ENCODE results near the gene SERPINB5.

The SERPINB5 gene

DNA sequence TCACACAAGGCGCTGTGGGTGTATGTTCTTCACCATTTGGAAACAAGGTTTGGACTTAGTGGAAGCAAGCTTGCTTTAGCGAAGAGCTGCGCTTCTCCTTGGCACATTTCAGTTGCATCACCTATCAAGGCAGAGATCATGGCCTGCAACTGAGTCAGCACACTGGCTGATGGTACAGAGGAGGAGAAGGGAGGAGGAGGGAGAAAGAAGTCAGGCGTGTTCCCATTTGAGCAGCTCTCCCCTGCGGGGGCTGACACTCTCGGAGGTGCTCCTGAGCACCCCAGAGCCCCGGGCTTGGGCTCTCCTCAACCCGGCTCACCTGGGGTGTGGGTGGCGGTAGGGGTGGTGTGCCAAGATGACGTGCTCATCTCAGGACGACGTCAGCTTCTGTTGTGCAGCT, 6.0 kb upstream of the SERPINB5 start:
- DNase-seq (ENCODE audit: low spot score): no peak

DNA sequence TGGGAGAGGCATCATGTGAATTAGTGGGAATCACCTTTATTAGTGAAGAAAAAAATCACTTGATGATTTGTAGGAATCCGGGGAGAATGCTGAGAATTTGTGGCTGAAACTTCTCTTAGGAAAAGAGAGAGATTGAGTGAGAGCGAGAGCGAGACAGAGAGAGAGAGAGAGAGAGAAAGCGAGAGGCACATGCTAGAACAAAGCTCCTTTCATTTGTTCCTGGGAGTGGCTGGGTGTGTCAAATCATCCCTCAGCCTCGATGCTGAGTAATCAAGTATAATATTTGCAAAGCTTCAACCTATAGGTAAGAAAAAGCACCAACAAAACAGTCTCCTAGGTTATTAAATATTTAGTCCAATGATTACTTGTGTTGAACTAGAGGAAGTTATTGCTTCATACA, 4.4 kb upstream of the SERPINB5 start:
- DNase-seq (ENCODE audit: low spot score): no peak

- no peak for DNase-seq (ENCODE audit: low spot score)
These were observed 442 bp downstream of the SERPINB5 start for GRCh38 chr18:63477200-63477599.

DNA sequence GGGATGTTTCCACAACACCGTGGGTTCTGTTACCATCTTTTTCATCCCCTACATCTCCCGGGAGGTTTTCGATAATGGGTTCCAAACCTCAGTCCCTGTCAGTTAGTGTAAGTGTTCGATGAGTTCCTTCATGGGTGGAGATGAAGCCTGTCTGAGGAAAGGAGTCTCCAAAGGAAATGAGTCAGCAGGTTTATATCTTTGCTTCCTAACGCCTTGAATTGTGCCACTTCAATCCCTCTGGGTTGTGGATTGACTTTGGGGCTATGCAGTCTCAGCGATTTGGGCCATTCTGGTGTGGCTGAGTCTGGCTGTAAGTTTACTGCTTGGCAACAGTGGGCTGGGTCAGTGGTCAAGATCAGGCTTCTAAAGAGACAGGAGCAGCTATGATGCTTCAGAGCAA, 1.2 kb downstream of the SERPINB5 start:
- DNase-seq (ENCODE audit: low spot score): no peak

DNA sequence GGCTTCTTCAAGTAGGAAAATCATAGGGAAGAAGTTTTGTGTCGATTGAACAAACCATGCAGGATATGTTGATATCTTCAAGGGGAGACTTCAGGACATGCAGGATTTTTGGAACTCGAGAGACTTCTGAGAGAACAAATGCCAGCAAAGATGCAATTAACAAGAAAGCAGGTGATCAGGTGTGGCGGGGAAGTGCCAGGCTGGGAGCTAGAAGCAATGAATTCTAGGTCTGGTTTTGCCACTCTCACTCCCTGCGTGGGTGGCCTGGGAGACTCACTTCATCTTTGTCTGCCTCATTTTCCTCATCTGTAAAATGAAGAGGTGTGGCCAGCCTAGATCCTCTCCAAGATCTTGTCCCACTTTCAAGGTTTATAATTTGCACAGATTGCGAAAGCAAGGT, 3.1 kb downstream of the SERPINB5 start:
- no peak for DNase-seq (ENCODE audit: low spot score)

DNA sequence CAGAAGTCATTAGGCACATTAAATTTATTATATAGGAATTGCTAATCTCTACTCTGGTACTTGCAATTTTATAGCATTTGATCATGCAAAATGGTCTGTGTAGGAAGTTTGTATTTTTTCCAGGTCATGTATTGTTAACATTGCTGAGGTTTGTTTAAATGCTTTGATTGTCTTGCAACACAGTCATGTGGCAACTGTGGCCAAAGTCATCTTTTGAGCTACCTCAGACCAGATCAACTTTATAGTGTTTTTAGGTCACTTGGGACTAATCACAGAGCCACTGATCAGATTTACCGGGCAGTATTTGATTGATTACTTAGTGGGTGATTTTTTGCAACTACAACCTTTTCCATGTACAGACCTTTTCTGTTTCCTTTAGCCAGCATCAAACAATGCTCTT, 3.7 kb downstream of the SERPINB5 start:
- DNase-seq (ENCODE audit: low spot score): no peak

DNA sequence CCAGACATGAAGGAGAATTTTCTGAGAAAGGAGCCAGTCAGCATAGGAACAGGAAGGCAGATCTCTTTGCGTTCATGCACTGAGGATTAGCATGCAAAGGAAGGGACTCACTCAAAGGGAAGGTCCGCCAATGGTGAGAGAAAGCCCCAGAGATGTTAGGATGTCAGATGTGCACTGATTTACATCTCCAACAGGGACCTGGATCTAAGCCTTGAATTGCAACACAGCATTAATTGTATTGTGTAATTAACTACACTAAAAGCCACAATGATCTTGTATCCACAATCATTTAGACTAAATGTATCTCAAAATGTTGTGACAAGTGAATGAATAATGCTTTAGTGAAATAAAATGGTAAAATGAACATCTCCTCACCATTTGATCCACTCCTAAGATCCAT, 4.2 kb downstream of the SERPINB5 start:
- DNase-seq (ENCODE audit: low spot score): no peak

DNA sequence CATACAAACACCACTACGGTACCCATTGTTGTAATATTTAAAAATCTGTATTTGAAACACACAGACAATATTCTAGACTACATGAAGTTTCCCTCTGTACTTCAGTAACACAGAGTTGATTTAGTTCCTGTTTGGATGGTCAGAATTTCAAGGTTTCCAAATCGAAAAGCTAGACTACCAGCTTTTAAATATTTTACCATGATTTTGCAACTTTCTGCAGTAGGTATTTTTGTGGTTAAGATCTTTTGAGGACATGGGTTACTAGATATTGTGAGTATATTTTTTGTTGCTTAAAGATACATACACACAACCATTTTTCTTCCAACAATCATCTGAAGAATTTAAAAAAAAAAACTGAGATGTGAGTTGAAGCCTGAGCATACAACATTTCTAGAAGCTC, 10.9 kb downstream of the SERPINB5 start:
- DNase-seq (ENCODE audit: low spot score): no peak

DNA sequence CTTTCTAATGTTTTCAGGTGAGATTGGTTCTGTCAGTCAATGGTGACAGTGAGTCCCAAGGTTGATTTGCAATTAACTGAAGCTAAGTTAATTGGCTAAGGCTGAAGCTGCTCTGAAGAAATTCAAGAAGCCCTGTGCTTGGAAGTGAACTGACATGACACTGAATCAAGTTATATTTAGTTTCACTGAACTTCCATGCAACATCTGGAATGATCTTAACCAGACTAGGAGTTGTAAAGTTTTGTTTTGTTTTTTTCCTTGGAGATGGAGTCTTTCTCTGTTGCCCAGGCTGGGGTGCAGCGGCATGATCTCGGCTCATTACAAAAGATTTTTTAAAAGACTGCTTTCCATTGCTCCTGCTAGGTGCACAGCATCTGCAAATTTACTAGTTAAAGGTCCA, 11.4 kb downstream of the SERPINB5 start:
- no peak for DNase-seq (ENCODE audit: low spot score)

GRCh38 chr18:63492851-63493250, 16.1 kb downstream of the SERPINB5 start:
- DNase-seq (ENCODE audit: low spot score): no peak

DNA sequence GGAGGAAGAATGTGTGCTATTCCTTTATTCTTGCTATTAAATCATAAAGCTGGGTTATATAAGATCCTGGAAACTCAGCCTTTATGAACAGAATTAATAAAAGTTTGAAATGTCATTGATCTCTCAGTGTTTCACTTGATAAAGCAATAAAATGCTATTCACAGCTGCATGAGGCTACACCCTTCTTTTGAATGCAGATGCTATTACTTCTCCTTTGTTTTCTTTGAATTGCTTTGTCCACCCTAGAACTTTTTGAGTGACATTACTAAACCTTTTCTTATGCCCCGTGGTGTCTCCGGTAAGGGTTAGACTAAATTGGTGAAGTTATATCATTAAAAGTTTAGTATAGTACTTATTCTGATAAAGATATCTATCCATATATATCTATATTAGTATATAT, 18.9 kb downstream of the SERPINB5 start:
- no peak for DNase-seq (ENCODE audit: low spot score)

- peak; percentile 21 for DNase-seq (ENCODE audit: low spot score)
These were observed 29.0 kb downstream of the SERPINB5 start for GRCh38 chr18:63505566-63506335.

DNA sequence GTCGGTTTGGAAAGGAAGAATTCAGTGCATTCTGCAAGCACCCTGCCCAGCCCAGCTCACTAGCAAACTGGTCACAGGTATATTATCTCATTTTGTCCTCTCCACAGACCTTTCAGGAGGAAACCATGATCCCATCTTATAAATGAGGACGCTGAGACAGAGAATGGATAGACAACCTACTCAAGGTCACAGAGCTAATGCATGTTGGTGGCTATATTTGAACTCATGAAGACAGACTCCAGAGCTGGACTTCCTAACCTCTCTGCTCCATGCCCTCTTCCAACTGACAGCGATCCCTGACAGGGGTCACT, 29.5 kb downstream of the SERPINB5 start:
- DNase-seq (ENCODE audit: low spot score): no peak

GRCh38 chr18:63508596-63508995, 31.8 kb downstream of the SERPINB5 start:
- DNase-seq (ENCODE audit: low spot score): no peak

DNA sequence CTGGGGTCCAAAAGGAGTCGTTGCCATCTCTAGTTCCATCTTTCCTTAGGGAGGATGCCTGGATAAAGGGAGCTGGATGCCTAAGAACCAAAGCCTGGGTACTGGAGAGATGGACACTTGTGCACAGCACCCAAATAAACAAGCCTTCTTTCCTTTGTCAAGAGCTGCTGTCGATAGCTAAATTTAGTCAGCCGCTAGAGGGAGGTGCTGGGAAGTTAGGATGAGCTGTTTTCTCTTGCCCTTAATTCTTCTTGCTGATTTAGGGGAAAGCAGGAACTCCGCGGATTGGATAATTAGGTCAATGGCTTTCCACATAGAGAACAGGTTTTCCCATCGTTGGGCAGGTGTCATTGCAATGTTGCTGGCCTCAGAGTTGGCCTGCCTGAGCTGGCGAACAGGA, 34.5 kb downstream of the SERPINB5 start:
- DNase-seq (ENCODE audit: low spot score): peak; percentile 22

DNA sequence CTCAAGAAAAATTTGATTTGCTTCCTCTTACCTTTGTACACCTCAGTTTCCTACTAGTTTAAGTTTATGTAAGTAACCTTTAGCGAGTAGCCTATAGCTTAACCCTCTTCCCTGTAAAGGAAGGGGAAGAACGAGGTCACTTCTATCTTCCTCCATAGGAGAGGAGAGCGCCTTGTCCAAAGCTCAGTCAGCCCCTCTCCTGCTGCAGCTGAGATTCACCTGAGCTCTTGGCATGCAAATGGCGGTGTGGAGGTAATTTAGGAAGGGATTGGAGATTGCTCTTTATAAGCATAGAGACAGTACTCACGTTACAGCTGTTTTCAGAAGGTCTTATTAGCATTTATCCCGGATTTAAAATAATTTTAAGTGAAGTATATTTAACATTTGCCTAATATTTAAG, 37.6 kb downstream of the SERPINB5 start:
- no peak for DNase-seq (ENCODE audit: low spot score)

- no peak for DNase-seq (ENCODE audit: low spot score)
These were observed 38.3 kb downstream of the SERPINB5 start for GRCh38 chr18:63514888-63515678.

DNA sequence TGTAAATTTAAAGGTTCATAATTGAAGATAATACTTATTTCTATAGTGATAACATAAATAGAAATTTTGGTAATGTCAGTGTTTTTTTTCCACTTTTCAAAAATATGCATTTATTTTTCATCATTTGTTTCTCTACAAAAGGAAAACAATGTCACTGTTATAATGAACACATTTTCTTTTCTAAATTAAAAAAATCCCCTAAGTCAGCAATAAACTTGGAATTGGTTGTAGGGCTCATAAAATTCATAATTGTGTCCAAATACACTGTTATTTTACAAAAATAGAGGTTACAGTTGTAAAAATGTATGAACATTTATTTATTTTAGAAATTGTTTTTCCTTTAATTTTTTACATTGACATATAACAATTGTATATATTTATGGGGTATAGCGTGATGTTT, 39.0 kb downstream of the SERPINB5 start:
- no peak for DNase-seq (ENCODE audit: low spot score)

GRCh38 chr18:63518178-63519012, 41.6 kb downstream of the SERPINB5 start:
- DNase-seq (ENCODE audit: low spot score): peak; percentile 45

DNA sequence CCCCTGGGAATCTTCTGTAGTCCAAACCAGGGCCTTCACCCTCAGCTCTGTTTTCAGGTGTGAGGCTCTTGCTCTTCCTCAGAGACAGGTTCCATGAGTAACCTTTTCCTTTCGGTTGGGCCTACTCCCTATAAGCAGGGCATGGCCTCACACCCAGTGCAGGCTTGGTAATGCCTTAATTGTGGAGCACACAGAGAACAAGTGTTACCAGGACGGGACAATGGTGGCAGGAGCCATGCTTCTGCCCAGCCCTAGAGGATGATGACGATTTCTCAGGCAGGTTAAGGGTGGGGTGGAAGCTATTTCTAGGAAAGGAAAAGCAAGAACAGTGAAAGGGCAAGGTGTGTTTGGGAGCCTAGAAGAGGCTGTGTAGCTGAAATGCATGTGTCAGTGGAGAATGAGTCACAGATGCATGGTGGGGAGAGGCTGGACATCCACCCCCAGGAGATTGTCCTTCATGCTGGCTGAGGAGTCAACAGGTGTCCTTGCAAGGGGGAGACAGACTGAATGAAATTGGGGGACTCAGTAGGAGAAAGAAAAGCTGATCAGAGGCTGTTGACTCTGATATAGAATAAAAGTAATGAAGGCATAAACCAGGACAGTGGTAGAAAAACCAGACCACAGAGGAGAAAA, 43.4 kb downstream of the SERPINB5 start:
- DNase-seq (ENCODE audit: low spot score): no peak

GRCh38 chr18:63523660-63524059, 46.9 kb downstream of the SERPINB5 start:
- no peak for DNase-seq (ENCODE audit: low spot score)

DNA sequence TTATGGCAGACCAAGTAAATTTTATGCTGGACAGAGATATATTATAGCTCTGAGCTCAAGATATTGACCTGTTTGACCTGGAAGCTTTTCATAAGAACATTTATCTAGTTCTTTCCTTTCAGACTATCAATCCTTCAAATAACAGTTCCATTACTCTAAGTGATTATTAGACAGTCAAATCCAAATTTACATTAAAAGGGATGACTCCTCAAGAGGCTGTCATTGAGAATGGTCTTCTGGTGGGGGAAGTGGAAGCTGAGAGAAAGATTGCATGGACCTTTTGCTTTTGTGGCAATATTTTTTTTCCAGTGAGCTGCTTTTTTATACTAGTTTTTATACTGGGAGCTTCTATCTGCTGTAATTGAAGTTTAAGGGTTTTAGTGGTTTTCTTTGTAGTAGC, 50.5 kb downstream of the SERPINB5 start:
- no peak for DNase-seq (ENCODE audit: low spot score)

Data from AG08396 (cell line).